ENCODE data around the gene MDK.

MDK gene, protein sequence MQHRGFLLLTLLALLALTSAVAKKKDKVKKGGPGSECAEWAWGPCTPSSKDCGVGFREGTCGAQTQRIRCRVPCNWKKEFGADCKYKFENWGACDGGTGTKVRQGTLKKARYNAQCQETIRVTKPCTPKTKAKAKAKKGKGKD

GRCh38 chr11:46381048-46381818, at the start of gene MDK:
Gene MDK, plus strand, starts transcription at chr11:46381669. Its CDS starts 389 bp downstream, at chr11:46382058.
- no peak for DNase-seq (ENCODE audit: low read depth in 1 of 2, low spot score in 1 of 2)

DNA sequence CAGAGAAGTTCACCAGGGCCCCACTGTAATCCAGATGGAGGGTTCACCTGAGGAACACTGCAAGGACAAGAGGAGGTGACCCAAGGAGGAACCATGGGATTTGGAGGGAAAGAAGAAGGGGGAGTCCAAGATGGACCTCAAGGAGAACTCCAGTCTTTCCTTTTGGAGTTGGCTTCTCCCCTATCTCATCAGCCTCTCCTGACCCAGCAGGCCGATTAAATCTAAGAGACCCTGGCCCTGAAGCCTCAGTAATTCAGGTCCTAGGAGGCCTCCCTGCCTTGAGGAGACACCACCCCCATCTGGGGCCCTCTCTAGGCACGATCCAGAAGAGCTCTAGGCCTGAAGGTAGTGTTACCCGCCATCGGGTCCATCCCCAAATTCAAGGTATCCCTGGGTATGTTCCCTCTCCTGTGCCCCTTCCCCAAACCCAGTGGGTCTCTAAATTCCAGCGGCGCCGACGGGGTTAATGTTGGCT, 49.3 kb upstream of the MDK start:
- DNase-seq (ENCODE audit: low read depth in 1 of 2, low spot score in 1 of 2) = no peak

GRCh38 chr11:46332568-46333393, 48.7 kb upstream of the MDK start:
- no peak for DNase-seq (ENCODE audit: low read depth in 1 of 2, low spot score in 1 of 2)

DNA sequence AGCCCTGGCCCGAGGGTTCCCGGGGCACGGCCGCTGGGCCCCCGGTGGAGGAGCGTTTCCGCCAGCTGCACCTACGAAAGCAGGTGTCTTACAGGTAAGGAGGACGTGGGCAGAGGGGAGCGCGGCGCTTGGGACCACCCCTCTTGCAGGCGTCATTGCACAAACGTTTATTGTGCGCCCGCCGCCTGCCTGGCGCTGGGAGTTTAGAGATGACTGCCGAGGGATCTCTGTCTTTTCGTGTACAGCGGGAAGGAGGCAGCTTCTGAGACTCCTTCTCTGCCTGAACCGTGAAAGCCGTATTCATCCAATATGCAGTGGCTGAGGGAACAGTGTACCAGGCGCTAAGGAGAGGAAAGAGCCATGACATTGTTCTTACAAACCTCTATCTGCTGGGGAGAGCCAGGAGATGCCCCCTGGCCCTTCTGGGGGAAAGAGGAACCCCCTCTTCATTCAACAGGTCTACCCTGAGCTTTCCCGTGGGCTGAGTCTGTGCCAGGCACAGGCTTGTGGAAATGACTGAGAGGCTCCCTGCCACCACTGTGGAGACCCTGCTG, 48.0 kb upstream of the MDK start:
- no peak for DNase-seq (ENCODE audit: low read depth in 1 of 2, low spot score in 1 of 2)

DNA sequence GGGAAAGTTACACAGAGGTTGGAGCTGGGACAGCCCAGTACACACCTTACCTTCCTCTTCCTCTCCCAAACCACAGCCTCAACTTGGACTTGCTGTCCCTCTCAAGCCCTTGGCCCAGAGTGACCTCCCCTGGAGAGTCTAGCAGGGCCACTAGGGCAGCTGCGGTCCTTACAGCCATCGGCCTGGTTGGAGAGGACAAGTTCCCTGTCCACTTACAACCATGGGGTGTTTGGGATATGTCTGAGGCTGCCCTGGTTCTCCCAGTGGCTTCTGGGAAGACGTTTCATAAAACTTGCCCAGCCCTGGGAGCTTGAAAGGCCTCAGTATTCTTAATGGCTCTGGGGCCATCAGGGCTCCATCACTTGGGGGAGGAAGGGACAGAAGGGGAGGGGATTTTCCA, 47.3 kb upstream of the MDK start:
- no peak for DNase-seq (ENCODE audit: low read depth in 1 of 2, low spot score in 1 of 2)

- no peak for DNase-seq (ENCODE audit: low read depth in 1 of 2, low spot score in 1 of 2)
Observed at GRCh38 chr11:46335271-46335670, 46.2 kb upstream of the MDK start.

DNA sequence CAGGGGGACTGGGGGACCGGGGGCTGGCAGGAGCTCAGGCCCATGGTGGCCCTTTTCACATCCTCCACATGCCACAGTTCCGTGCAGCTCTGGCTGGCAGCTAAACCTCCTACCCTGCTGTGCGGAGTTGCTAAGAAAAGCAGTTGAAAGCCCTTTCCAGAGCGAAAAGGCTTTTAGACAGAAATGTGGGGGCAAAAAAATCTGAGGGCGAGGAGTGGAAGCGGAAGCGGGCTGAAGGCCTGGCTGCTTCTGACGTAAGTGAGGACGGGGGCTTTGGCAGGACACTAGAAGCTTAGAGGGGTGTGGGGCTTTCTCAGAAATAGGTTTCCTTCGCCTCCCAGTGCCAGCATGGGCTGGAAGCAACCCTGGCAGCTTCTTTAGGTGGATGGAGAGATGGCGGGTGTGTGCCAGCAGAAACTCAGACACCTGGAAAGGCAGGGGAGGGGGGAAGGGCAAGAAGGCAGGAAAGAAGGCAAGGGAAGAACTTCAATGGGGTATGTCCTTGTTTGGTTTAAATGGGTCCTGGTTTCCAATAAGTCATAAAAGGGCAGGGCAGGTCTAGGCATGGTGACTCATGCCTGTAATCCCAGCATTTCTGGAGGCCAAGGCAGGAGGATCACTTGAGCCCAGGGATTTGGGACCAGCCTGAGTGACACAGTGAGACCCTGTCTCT, 45.4 kb upstream of the MDK start:
- DNase-seq (ENCODE audit: low read depth in 1 of 2, low spot score in 1 of 2) = no peak

- no peak for DNase-seq (ENCODE audit: low read depth in 1 of 2, low spot score in 1 of 2)
Observed at GRCh38 chr11:46336563-46337180, 44.8 kb upstream of the MDK start.

GRCh38 chr11:46337626-46338345, 43.7 kb upstream of the MDK start:
- no peak for DNase-seq (ENCODE audit: low read depth in 1 of 2, low spot score in 1 of 2)

DNA sequence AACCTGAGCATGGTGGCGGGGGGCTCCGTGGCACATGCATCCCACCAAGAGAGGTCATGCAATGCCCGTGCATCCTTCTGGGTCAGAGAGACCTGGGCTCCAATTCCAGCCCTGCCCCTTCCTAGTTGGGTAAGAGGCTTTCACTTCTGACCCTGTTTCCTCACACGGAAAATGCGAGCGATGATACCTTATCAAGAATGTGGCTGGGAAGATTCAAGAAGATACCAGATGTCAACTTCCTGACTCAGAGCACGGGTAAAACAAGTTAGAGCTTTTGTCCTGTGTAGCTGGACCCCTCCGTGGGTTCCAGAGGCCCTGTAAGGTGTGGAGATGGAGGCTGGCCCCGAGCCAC, 42.9 kb upstream of the MDK start:
- no peak for DNase-seq (ENCODE audit: low read depth in 1 of 2, low spot score in 1 of 2)

DNA sequence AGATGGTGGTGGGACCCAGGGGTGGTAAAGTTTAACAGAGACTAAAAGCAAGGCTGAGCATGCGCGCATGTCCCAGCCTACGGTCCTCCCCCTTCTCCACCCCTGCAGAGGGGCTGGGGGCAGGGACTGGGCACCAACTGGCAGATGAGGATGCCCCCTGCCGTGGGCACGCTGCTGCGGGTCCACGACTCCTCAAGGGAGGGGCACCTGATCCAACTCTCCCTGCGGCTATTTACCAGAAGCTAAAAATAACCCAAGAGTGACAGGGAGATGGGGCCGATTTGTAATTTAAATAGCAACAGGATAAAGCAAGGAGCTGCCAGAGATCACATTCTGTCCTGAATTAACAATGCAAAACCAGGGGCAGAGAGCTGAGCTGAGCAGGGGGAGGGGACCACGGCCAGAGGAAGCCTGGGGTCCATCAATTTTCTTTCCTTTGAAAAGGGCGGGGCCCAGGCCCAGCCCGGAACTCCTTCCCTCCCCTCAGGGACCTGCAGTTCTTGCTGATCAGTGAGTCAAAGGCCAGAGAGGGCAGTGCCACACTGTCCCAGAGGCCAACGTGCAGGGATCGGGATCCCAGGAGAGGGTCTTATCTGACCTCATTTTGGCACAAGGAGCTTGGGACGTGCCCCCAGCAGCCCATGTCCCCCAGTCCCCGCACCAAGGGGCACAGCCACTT, 42.3 kb upstream of the MDK start:
- DNase-seq (ENCODE audit: low read depth in 1 of 2, low spot score in 1 of 2) = no peak

DNA sequence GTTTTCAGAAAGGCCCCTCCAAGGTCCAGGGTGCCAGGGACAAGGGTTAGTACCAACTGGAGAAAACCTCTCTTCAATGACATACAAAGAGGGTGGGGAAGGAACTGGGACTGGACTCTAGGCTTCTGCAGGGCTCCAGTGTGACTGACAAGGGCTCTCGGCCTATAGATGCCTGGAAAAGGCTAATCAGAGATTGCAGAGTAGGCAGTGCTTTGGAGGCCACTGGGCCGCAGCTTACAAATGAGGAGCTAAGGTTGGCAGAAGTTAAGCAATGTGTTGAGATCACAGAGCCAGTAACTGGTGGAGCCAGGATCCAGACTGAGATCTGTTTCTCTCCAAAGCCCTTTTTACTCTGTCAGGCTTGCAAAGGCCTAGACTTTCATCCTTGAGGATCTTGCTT, 41.7 kb upstream of the MDK start:
- DNase-seq (ENCODE audit: low read depth in 1 of 2, low spot score in 1 of 2) = no peak

DNA sequence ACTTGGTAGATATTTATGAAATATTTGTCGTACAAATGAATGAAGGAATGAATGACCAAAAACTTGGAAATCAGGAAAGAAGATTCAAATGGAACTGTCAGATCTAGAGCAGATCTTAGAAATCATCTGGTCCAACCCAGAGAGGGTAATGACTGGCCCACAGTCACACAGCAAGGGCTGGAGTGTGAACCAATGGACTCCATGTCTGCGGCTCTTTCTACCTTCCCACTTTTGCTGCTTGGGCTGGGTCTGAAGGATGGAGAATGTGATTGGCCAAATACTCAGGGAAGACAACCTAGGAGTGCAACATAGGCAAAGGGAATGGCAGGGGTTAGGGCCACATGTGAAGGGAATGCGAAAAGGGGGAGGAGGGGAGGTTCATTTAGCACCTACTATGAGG, 40.0 kb upstream of the MDK start:
- no peak for DNase-seq (ENCODE audit: low read depth in 1 of 2, low spot score in 1 of 2)

DNA sequence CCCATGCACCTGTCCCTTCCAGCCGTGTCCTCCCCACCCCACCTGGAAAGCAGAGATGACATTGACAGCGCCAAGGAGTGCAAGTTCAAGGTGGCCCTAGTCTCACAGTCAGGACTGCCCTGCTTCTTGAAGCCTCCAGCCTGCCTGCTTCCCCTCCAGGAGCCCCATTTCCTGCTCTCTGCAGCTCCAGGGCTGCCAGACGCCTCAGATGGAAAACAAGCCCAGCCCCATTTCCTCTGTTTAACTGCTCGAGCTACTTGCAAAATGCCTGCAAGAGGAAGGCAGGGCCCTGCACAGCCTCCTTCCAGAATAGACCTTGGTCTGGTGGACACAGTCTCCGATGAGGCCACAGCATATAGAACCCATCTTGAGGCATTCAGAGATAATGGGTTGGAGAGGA, 39.2 kb upstream of the MDK start:
- no peak for DNase-seq (ENCODE audit: low read depth in 1 of 2, low spot score in 1 of 2)

GRCh38 chr11:46343520-46343919, 37.9 kb upstream of the MDK start:
- no peak for DNase-seq (ENCODE audit: low read depth in 1 of 2, low spot score in 1 of 2)

- no peak for DNase-seq (ENCODE audit: low read depth in 1 of 2, low spot score in 1 of 2)
Observed at GRCh38 chr11:46345131-46345597, 36.3 kb upstream of the MDK start.

DNA sequence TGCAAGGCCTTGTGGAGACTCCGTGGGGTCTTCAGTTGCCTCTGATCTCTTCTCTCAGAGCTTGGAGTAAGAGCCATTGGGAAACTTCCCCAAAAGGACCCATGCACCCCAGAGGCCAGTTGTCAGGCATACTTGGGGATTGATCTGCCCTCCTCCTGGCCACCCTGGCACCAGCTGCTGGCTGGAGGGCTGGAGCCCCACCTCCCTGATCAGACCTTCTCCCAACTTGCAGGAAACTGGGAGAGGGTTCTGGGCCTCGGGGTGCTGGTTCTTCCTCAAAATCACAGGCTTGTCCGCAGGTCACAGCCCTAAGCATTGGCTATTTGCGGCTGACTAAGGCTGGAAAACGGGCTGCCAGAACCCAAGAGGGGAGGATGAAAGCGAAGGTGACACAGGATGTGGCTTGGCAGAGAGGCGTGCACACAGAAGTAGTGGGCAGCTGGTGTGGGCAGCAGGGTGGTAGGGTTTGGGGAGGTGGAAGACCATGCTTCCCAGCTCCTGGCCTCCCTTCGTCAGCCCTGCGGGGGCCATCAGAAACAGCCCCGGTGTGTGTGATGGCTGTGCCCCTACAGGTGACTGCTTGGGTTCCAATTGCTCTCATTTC, 35.5 kb upstream of the MDK start:
- DNase-seq (ENCODE audit: low read depth in 1 of 2, low spot score in 1 of 2) = no peak

DNA sequence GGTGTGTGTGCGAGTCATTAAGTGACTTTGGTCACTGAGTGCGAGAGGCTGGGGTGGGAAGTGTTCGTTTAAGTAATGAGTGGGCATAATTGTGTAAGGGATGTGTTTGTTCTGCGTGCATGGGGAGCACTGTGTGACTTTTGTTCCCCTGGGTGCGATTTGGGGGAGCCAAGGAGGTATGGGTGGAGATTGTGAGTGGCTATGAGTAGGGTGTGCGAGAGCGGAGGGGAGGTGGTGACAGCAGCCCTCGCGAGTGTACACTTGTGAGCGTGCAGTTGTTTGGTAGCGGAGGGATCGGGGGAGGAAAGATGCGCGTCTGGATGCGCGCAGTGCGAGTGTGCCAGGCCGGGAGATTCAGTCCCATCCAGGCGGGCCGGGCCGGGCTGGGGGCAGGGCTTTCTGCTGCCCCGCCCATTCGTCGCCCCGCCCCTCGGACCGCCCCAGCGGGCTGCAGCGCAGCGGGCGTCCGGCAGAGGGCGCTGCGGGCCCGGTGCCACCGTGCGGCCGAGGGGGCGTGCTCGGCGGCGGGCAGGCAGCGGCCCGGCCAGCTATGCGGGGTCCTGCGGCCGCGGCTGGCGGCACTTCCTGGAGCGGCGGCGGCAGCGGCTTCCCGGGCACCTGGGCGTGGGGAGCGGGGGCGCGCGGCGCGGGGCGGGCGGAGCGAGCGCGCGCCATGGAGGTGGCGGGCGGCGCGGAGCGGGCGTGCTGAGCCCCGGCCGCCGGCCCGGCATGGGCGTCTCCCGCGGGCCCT, 34.4 kb upstream of the MDK start, which contains the start of gene DGKZ:
Gene DGKZ (plus strand): TSS at position 578 of the 751 bp plus-strand sequence. CDS start 197 bp downstream, outside the sequence.
- DNase-seq (ENCODE audit: low read depth in 1 of 2, low spot score in 1 of 2) = peak; percentile 78 to 85
